PC-9 (cell line): ENCODE data around the gene KCNA5. TPM values are rescaled to one million over a fixed set of nuclear protein-coding genes. Genes with fewer than 3 reads are reported as not detected.

Source experiments
- BruUV-seq: library from RNA; stranded (reverse); fragments of 400-500 nt; replicated peaks from 2 replicates; lab custom pipeline; 2021; lab: Mats Ljungman, UMichigan
- CTCF ChIA-PET: fragments of 300-600 bp; sonication (Branson Sonifier 250); formaldehyde crosslinking; loops from one replicate; lab custom pipeline; 2022; ENCODE audit warnings: antibody characterized with exemption; lab: Charles Lee
- POLR2A ChIA-PET: fragments of 300-600 bp; sonication (Branson Sonifier 250); formaldehyde crosslinking; loops from one replicate; lab custom pipeline; 2022; ENCODE audit warnings: antibody characterized with exemption; ENCODE audit not compliant: unreplicated experiment; lab: Charles Lee
- DNase-seq, 2 experiments: peaks; one replicate each; pipeline versions ENCODE4 v3.0.0 to v3.0.0-alpha.2; 2015 to 2022; ENCODE audit warnings: mixed read lengths in 1 of 2
- H2AFZ ChIP-seq: fragments of 200-600 bp; sonication (generic); 2 replicates; pipeline ENCODE4 v1.8.1; 2017; ENCODE audit warnings: antibody characterized with exemption
- H3F3A ChIP-seq: fragments of 200-600 bp; sonication (generic); 2 replicates; pipeline ENCODE4 v1.8.1; 2017; ENCODE audit warnings: antibody characterized with exemption, mild to moderate bottlenecking, low read depth; ENCODE audit not compliant: insufficient read depth
- H3K27ac ChIP-seq: fragments of 200-600 bp; sonication (generic); 2 replicates; pipeline ENCODE4 v1.6.1; 2016; ENCODE audit warnings: mixed run types
- H3K27me3 ChIP-seq: fragments of 200-600 bp; sonication (generic); 2 replicates; pipeline ENCODE4 v1.6.1; 2016; ENCODE audit warnings: low read depth, mixed run types; ENCODE audit not compliant: insufficient read depth
- H3K36me3 ChIP-seq: fragments of 200-600 bp; sonication (generic); 2 replicates; pipeline ENCODE4 v1.6.1; 2016; ENCODE audit warnings: low read depth, mixed run types
- H3K4me1 ChIP-seq: fragments of 200-600 bp; sonication (generic); replicated peaks from 2 replicates; pipeline ENCODE4 v1.6.1; 2016; ENCODE audit warnings: mixed run types; ENCODE audit not compliant: insufficient read depth
- H3K4me2 ChIP-seq: fragments of 200-600 bp; sonication (generic); 2 replicates; pipeline ENCODE4 v1.6.1; 2017; ENCODE audit warnings: mixed run types
- H3K4me3 ChIP-seq: fragments of 200-600 bp; sonication (generic); 2 replicates; pipeline ENCODE4 v1.6.1; 2016; ENCODE audit warnings: mixed run types
- H3K79me2 ChIP-seq: fragments of 200-600 bp; sonication (generic); 2 replicates; pipeline ENCODE4 v1.6.1; 2017; ENCODE audit warnings: low read depth, mixed run types
- H3K9me2 ChIP-seq: fragments of 200-600 bp; sonication (generic); 2 replicates; pipeline ENCODE4 v1.8.1; 2017; ENCODE audit warnings: mild to moderate bottlenecking; ENCODE audit not compliant: insufficient read depth
- H3K9me3 ChIP-seq: fragments of 200-600 bp; sonication (generic); 2 replicates; pipeline ENCODE4 v1.8.1; 2016; ENCODE audit warnings: low read depth; ENCODE audit not compliant: insufficient read depth
- H4K20me1 ChIP-seq: fragments of 200-600 bp; sonication (generic); 2 replicates; pipeline ENCODE4 v1.8.1; 2017; ENCODE audit not compliant: insufficient read depth
- EZH2 ChIP-seq: fragments of 200-600 bp; sonication (generic); IDR thresholded peaks from 2 replicates; pipeline ENCODE4 v1.8.0; 2017; ENCODE audit warnings: antibody characterized with exemption, low read depth
- intact Hi-C: fragments of 100-400 bp; cut with micrococcal nuclease; formaldehyde crosslinking; loops from one replicate; pipeline ENCODE4 v1.10.0; 2022; ENCODE audit not compliant: unreplicated experiment
- total RNA-seq: library from RNA; stranded (reverse); gene quantifications from 2 replicates; pipeline ENCODE4 v1.2.3, GENCODE V29; 2021
- TF ChIP-seq, protein P1 (sequence below): fragments of 200-600 bp; sonication (generic); conservative IDR thresholded peaks from 2 replicates; pipeline ENCODE4 v1.6.1; 2017; ENCODE audit warnings: mixed run types, antibody characterized with exemption, mild to moderate bottlenecking, moderate library complexity

KCNA5 gene
- total RNA-seq, 1 experiment from 2014 or later: not detected

GRCh38 chr12:5083955-5084849 lies 40.5 kb downstream of the KCNA5 start:
- no peak overlapping the region for H3K4me3 ChIP-seq
- intact Hi-C loops: loop anchor here (1.0 to 10.0 kb wide), 4 partner anchors 62 to 732 kb away; no protein-coding TSS in a partner anchor
- no peak for TF ChIP-seq EZH2
- TF ChIP-seq, protein P1, sequence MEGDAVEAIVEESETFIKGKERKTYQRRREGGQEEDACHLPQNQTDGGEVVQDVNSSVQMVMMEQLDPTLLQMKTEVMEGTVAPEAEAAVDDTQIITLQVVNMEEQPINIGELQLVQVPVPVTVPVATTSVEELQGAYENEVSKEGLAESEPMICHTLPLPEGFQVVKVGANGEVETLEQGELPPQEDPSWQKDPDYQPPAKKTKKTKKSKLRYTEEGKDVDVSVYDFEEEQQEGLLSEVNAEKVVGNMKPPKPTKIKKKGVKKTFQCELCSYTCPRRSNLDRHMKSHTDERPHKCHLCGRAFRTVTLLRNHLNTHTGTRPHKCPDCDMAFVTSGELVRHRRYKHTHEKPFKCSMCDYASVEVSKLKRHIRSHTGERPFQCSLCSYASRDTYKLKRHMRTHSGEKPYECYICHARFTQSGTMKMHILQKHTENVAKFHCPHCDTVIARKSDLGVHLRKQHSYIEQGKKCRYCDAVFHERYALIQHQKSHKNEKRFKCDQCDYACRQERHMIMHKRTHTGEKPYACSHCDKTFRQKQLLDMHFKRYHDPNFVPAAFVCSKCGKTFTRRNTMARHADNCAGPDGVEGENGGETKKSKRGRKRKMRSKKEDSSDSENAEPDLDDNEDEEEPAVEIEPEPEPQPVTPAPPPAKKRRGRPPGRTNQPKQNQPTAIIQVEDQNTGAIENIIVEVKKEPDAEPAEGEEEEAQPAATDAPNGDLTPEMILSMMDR: peak; percentile 81
- BruUV-seq: no TSS peak
- no peaks in the 10 kb centered on the region for H3K36me3 ChIP-seq
- H3K9me2 ChIP-seq: no peaks in the 10 kb centered on the region
- H3K9me3 ChIP-seq: no peaks in the 10 kb centered on the region
- peak in 1 of 2 experiments; percentile 22 for DNase-seq
- no peaks in the 10 kb centered on the region for H3F3A ChIP-seq
- CTCF ChIA-PET: interaction anchor here (0.7 kb wide), 3 partner anchors 229 to 1784 kb away, joined by 3 to 5 read pairs (median 4); no protein-coding TSS in a partner anchor
- H3K79me2 ChIP-seq: no peaks in the 10 kb centered on the region
- POLR2A ChIA-PET: interaction anchor here (0.6 kb wide), 1 partner anchor 715 kb away, joined by 3 read pairs; no protein-coding TSS in a partner anchor
- H3K27me3 ChIP-seq: peaks cover 42% of the 10 kb centered on the region
- H4K20me1 ChIP-seq: no peaks in the 10 kb centered on the region
- H3K4me2 ChIP-seq: no peak overlapping the region
- no peaks in the 10 kb centered on the region; the same call in 1 of the 2 replicates for H3K4me1 ChIP-seq
- no peak overlapping the region for H2AFZ ChIP-seq
- no peak overlapping the region for H3K27ac ChIP-seq

DNA sequence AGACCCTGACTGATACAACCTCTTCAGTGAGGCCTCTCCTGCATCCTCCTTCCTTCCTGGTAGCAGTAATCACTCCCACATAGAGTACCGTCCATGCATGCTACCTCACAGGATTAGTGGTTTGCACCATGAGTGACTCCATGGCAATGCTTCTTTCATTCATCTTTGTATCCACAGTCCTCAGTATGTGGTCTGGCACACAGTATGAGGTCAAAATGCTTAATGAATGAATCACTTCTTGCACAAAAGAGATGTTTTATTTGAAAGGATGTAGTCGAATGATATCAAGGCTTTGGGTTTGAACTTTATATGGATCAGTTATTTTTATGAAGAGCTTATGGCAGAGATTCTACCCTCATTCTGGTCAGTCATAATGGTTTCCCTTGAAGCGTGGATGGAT lies 42.2 kb downstream of the KCNA5 start:
- POLR2A ChIA-PET: no interaction called here
- CTCF ChIA-PET: no interaction called here
- no TSS peak for BruUV-seq
- H3F3A ChIP-seq: no peaks in the 10 kb centered on the region
- H3K4me3 ChIP-seq: no peak overlapping the region
- H3K4me1 ChIP-seq: no peaks in the 10 kb centered on the region; the same call in 1 of the 2 replicates
- intact Hi-C loops: loop anchor here (10.0 kb wide), 1 partner anchor 359 kb away; no protein-coding TSS in a partner anchor
- H4K20me1 ChIP-seq: no peaks in the 10 kb centered on the region
- H3K36me3 ChIP-seq: no peaks in the 10 kb centered on the region
- no peaks in the 10 kb centered on the region for H3K79me2 ChIP-seq
- H3K4me2 ChIP-seq: no peak overlapping the region
- H3K27me3 ChIP-seq: peaks cover 25% of the 10 kb centered on the region
- H2AFZ ChIP-seq: no peak overlapping the region
- H3K27ac ChIP-seq: no peak overlapping the region
- H3K9me2 ChIP-seq: no peaks in the 10 kb centered on the region
- H3K9me3 ChIP-seq: no peaks in the 10 kb centered on the region
- peak in 1 of 2 experiments; percentile 52 for DNase-seq
- TF ChIP-seq, protein P1: no peak
- TF ChIP-seq EZH2: no peak

GRCh38 chr12:5087831-5088554 lies 44.3 kb downstream of the KCNA5 start:
- ChIA-PET CTCF (no interaction called here), POLR2A (no interaction called here)

More at GRCh38 chr12:5087831-5088554, 44.3 kb downstream of the KCNA5 start:
- no peaks in the 10 kb centered on the region; the same call in 1 of the 2 replicates for H3K4me1 ChIP-seq
- intact Hi-C loops: loop anchor here (10.0 kb wide), 1 partner anchor 357 kb away; no protein-coding TSS in a partner anchor
- no peaks in the 10 kb centered on the region for H3K9me2 ChIP-seq
- H3K4me3 ChIP-seq: no peak overlapping the region
- DNase-seq: no peak
- H3K27ac ChIP-seq: no peak overlapping the region
- no peak for TF ChIP-seq EZH2
- TF ChIP-seq, protein P1: no peak
- no peaks in the 10 kb centered on the region for H3K9me3 ChIP-seq
- H3K27me3 ChIP-seq: peaks cover 16% of the 10 kb centered on the region; the same call in 1 of the 2 replicates
- no peaks in the 10 kb centered on the region; the same call in 1 of the 2 replicates for H4K20me1 ChIP-seq
- no TSS peak for BruUV-seq
- no peaks in the 10 kb centered on the region for H3K36me3 ChIP-seq
- H3F3A ChIP-seq: no peaks in the 10 kb centered on the region
- no peaks in the 10 kb centered on the region for H3K79me2 ChIP-seq
- no peak overlapping the region for H2AFZ ChIP-seq
- H3K4me2 ChIP-seq: no peak overlapping the region
